Endothelial cell of umbilical vein (primary cell): ENCODE data around the gene RALB. TPM values are rescaled to one million over a fixed set of nuclear protein-coding genes. Genes with fewer than 3 reads are reported as not detected.

Experiments
- polyA plus RNA-seq, 4 experiments: library from polyadenylated mRNA; depleted of rRNA in 3 of 4; stranded (reverse) in 3 of 4; unstranded in 1 of 4; fragments of >200 nt; gene quantifications; 2 replicates each; pipeline versions ENCODE4 v1.2.1 to v1.2.3, GENCODE V29; 2011 to 2012; ENCODE audit warnings: missing spikeins in 1 of 4
- small RNA-seq: library from RNA; depleted of rRNA; stranded (forward); fragments of <200 nt; gene quantifications from one replicate; pipeline ENCODE3, GENCODE V24; 2012; ENCODE audit warnings: low replicate concordance, low read depth; ENCODE audit not compliant: insufficient read depth, insufficient read length
- total RNA-seq: library from RNA; stranded (reverse); gene quantifications from 2 replicates; pipeline ENCODE4 v1.2.3, GENCODE V29; 2021

Gene RALB
- total and polyA plus RNA-seq, 2 donors (not counting 3 experiments of a cell fraction or from before 2014, with no cell fraction given), result 105 to 115 TPM

Small RNA genes lying within 50 kb of the gene (small RNA-seq; reads per million reads assigned to genes)
- gene MTND4LP14, result not detected

Other genes with a start within 250 kb of the RALB start
- 13.6 and 15.1 TPM in 2 replicates for gene EPB41L5, start 239.8 kb upstream of the RALB start, total RNA-seq
- 5.8 and 8.4 TPM in 2 replicates for gene EPB41L5, start 239.8 kb upstream of the RALB start, polyA plus RNA-seq
- gene TMEM185B, start 29.5 kb upstream of the RALB start, total RNA-seq, result 23.9 and 29.9 TPM in 2 replicates
- 31.5 and 31.8 TPM in 2 replicates for gene TMEM185B, start 29.5 kb upstream of the RALB start, polyA plus RNA-seq
- gene INHBB, start 93.3 kb downstream of the RALB start, total RNA-seq, result 0.67 and 1.8 TPM in 2 replicates
- 0.03 and 0.11 TPM in 2 replicates for gene INHBB, start 93.3 kb downstream of the RALB start, polyA plus RNA-seq